WI38 (cell line): ENCODE data around the gene TBCCD1.
A peak's percentile ranks its signal among the peaks of the same experiment; 100 is the strongest.
"Not testable (repeated sequence)": the region's sequence is repeated elsewhere in the genome, so short reads cannot be mapped to it uniquely, and the experiment has no call there.

Experiments
- H3K4me3 ChIP-seq: 2 replicates; pipeline ENCODE4 v1.5.1; 2011; ENCODE audit warnings: low read depth, mild to moderate bottlenecking, control low read depth, low read length
- CTCF ChIP-seq: IDR thresholded peaks from 2 replicates; pipeline ENCODE4 v1.5.1; 2012; ENCODE audit warnings: low read depth, mild to moderate bottlenecking, control low read depth, low read length

TBCCD1 gene

GRCh38 chr3:186540835-186541226, 26.3 kb downstream of the TBCCD1 start:
- no peak overlapping the region for H3K4me3 ChIP-seq
- no peak for TF ChIP-seq CTCF

- peak; percentile 28 for TF ChIP-seq CTCF
- no peak overlapping the region for H3K4me3 ChIP-seq
Observed at GRCh38 chr3:186540221-186540834, 26.8 kb downstream of the TBCCD1 start.

GRCh38 chr3:186538779-186539178, 28.4 kb downstream of the TBCCD1 start:
- no peak overlapping the region for H3K4me3 ChIP-seq
- no peak for TF ChIP-seq CTCF

DNA sequence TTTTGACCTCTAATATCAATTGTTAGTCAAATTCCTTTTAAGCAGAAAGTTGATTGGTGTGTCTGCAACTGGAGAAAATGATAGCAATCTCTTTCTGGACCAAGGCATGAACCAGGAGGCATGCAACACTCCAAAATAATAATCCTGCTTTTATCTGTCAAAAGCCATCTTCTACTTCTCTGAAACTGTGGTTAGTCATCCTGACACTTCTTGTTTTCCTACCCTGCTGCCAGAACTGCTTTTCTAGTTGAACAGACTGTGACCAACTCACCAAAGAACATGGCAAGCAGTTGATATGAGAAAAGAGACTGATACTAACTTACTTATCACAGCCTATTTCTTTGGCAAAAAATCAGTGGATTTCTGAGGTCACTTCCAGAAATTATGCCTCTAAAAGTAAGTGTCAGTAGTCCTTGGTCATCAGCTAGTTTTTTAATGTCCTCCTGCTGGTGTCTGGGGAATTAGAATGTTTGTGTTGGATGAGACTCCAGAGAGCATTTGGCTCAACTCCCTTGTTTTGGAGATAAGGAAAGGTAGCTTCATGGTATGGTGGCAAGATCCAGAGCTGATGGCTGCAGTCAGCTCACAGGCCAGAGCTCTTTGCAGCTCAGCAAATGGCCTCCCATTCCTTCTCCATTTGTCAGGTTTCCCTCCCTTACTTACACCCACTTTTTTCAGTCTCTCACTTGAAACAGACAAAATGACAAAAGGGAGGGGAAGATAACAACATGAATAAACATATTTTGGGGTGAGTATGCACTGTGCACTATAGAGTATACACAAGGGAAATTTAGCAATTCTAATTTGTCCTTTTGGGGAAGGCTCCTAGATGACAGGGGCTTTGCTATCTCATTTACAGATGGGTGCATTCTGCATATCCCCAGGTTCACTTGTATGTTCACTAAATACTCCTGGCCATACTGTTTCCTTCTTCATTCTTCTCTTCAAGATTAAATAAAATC, 30.0 kb downstream of the TBCCD1 start:
- no peak for TF ChIP-seq CTCF
- H3K4me3 ChIP-seq: no peak overlapping the region

- TF ChIP-seq CTCF: no peak
Observed at GRCh38 chr3:186534113-186534669, 32.9 kb downstream of the TBCCD1 start.

DNA sequence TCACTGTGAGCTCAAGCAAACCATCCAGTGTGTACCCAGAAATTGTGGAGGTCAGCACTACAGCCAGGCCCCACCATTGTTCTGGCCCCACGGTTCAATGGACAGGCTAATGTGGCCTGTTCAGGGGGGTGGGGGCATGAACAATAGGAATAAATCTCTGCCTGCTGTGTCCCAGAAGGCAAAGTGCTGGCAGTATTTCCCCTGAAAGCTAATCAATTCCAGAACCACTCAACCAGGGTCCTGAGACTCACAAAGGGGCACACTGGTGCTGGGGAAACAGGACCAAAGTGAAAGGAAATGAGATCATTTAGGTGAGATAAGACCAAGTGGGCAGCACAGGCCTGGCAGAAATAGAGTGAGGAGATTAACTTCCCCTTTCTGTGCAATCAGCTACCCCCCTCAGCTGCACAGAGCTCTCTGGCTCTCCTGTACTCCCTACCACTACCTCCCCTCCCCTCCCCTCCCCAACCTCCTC, 34.5 kb downstream of the TBCCD1 start:
- TF ChIP-seq CTCF: no peak
- no peak overlapping the region for H3K4me3 ChIP-seq

More at GRCh38 chr3:186534113-186534669, 32.9 kb downstream of the TBCCD1 start:
- no peak overlapping the region for H3K4me3 ChIP-seq

DNA sequence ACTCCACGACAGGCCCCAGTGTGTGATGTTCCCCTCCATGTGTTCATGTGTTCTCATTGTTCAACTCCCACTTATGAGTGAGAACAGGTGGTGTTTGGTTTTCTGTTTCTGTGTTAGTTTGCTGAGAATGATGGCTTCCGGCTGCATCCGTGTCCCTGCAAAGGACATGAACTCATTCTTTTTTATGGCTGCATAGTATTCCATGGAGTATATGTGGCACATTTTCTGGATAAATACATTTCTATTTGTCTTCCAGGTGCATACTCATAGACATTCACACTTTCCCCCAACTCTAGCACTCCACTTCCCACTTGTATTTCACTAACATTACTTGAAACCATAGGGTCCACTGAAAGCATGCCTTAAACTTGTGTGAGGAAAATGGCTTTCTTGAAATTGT, 35.4 kb downstream of the TBCCD1 start:
- H3K4me3 ChIP-seq: not testable (repeated sequence)
